Thymus (tissue), 11 donors: ENCODE measurements around the gene ERBB4. TPM values are rescaled to one million over a fixed set of nuclear protein-coding genes. Genes with fewer than 3 reads are reported as not detected.

Experiments
- DNase-seq, 9 donors: peaks; one replicate each; pipeline ENCODE4 v3.0.0-alpha.2; 2013; ENCODE audit warnings: low spot score in 9 of 9, low read depth in 6 of 9, missing footprints in 1 of 9
- H3K27ac ChIP-seq, 2 donors: one replicate each; pipeline ENCODE4 v1.5.1; 2013; ENCODE audit warnings: control low read depth in 1 of 2, low read depth in 1 of 2, low read length in 1 of 2, mild to moderate bottlenecking in 1 of 2, moderate library complexity in 1 of 2
- H3K27me3 ChIP-seq, 2 donors: one replicate each; pipeline ENCODE4 v1.5.1; 2013; ENCODE audit warnings: low read length in 1 of 2; ENCODE audit not compliant: control insufficient read depth in 2 of 2, insufficient read depth in 1 of 2
- H3K36me3 ChIP-seq, 2 donors: one replicate each; pipeline ENCODE4 v1.5.1; 2013; ENCODE audit warnings: low read length in 1 of 2, mild to moderate bottlenecking in 1 of 2, moderate library complexity in 1 of 2; ENCODE audit not compliant: control insufficient read depth in 2 of 2, insufficient read depth in 2 of 2
- H3K4me1 ChIP-seq, 2 donors: one replicate each; pipeline ENCODE4 v1.5.1; 2013; ENCODE audit warnings: low read length in 2 of 2; ENCODE audit not compliant: control insufficient read depth in 2 of 2, insufficient read depth in 2 of 2
- H3K4me3 ChIP-seq, 2 donors: one replicate each; pipeline ENCODE4 v1.5.1; 2013; ENCODE audit warnings: low read length in 2 of 2, control low read depth in 1 of 2, mild to moderate bottlenecking in 1 of 2
- H3K9me3 ChIP-seq, 2 donors: one replicate each; pipeline ENCODE4 v1.5.1; 2013; ENCODE audit warnings: low read length in 1 of 2, mild to moderate bottlenecking in 1 of 2; ENCODE audit not compliant: control insufficient read depth in 2 of 2, insufficient read depth in 1 of 2
- WGBS: extraction: QIAGEN DNeasy Blood & Tissue Kit; methylation state at CpG from one replicate; pipeline ENCODE4 v1.1.7; 2013; 5-methylcytosine and 5-hydroxymethylcytosine counted together
- polyA plus RNA-seq: library from polyadenylated mRNA; stranded (reverse); fragments of 200-250 nt; gene quantifications from one replicate; pipeline ENCODE4 v1.2.3, GENCODE V29; 2013
- total RNA-seq: library from RNA; stranded (reverse); fragments of 120-200 nt; gene quantifications from one replicate; pipeline ENCODE4 v1.2.4, GENCODE V29; 2013
- donor health status: healthy.

Gene ERBB4
- total and polyA plus RNA-seq, 2 donors = 0.16 to 0.19 TPM

- no peaks in the 10 kb centered on the region for H3K36me3 ChIP-seq
- H3K4me1 ChIP-seq = no peaks in the 10 kb centered on the region
- no peak overlapping the region for H3K4me3 ChIP-seq
- no peak overlapping the region for H3K27ac ChIP-seq
- WGBS = 77% methylated on average over 1 of the region's 1 CpG
- H3K27me3 ChIP-seq = no peaks in the 10 kb centered on the region
- H3K9me3 ChIP-seq = no peaks in the 10 kb centered on the region
- DNase-seq = no peak
Measured at GRCh38 chr2:211447548-211447947, 1091.1 kb downstream of the ERBB4 start.

GRCh38 chr2:211440107-211440506 is 1098.5 kb downstream of the ERBB4 start:
- no peaks in the 10 kb centered on the region for H3K36me3 ChIP-seq
- DNase-seq = no peak
- H3K9me3 ChIP-seq = no peaks in the 10 kb centered on the region
- no peak overlapping the region for H3K4me3 ChIP-seq
- H3K4me1 ChIP-seq = no peaks in the 10 kb centered on the region
- WGBS = 96% methylated on average over 2 of the region's 2 CpGs
- no peak overlapping the region for H3K27ac ChIP-seq
- no peaks in the 10 kb centered on the region for H3K27me3 ChIP-seq

GRCh38 chr2:211439011-211439410 is 1099.6 kb downstream of the ERBB4 start:
- H3K27me3 ChIP-seq = no peaks in the 10 kb centered on the region
- DNase-seq = no peak
- no peak overlapping the region for H3K27ac ChIP-seq
- H3K36me3 ChIP-seq = no peaks in the 10 kb centered on the region
- H3K4me3 ChIP-seq = no peak overlapping the region
- no peaks in the 10 kb centered on the region for H3K4me1 ChIP-seq
- 56% methylated on average over 2 of the region's 2 CpGs for WGBS
- H3K9me3 ChIP-seq = no peaks in the 10 kb centered on the region

- WGBS = 91% methylated on average over 5 of the region's 5 CpGs
- Histone ChIP-seq H3K4me3 (no peak overlapping the region), H3K27ac (no peak overlapping the region), H3K9me3 (no peaks in the 10 kb centered on the region), H3K27me3 (no peaks in the 10 kb centered on the region), H3K4me1 (no peaks in the 10 kb centered on the region), H3K36me3 (no peaks in the 10 kb centered on the region)
- DNase-seq = no peak
Measured at GRCh38 chr2:211437396-211437795, 1101.2 kb downstream of the ERBB4 start.

- Histone ChIP-seq H3K27ac (no peak overlapping the region), H3K9me3 (no peaks in the 10 kb centered on the region), H3K36me3 (no peaks in the 10 kb centered on the region), H3K4me1 (no peaks in the 10 kb centered on the region), H3K27me3 (no peaks in the 10 kb centered on the region), H3K4me3 (no peak overlapping the region)
- no peak for DNase-seq
- 66% methylated on average over 1 of the region's 1 CpG for WGBS
Measured at GRCh38 chr2:211436182-211436581, 1102.4 kb downstream of the ERBB4 start.

GRCh38 chr2:211435331-211435730 is 1103.3 kb downstream of the ERBB4 start:
- Histone ChIP-seq H3K36me3 (no peaks in the 10 kb centered on the region), H3K27ac (no peak overlapping the region), H3K27me3 (no peaks in the 10 kb centered on the region), H3K4me3 (no peak overlapping the region), H3K9me3 (no peaks in the 10 kb centered on the region), H3K4me1 (no peaks in the 10 kb centered on the region)
- 95% methylated on average over 9 of the region's 9 CpGs for WGBS
- no peak for DNase-seq

GRCh38 chr2:211434773-211435172 is 1103.8 kb downstream of the ERBB4 start:
- Histone ChIP-seq H3K27ac (no peak overlapping the region), H3K4me1 (no peaks in the 10 kb centered on the region), H3K9me3 (no peaks in the 10 kb centered on the region), H3K4me3 (no peak overlapping the region), H3K36me3 (no peaks in the 10 kb centered on the region), H3K27me3 (no peaks in the 10 kb centered on the region)
- no peak for DNase-seq
- 94% methylated on average over 3 of the region's 3 CpGs for whole genome bisulfite sequencing

GRCh38 chr2:211429256-211429920 is 1109.2 kb downstream of the ERBB4 start:
- no peak overlapping the region for H3K4me3 ChIP-seq

GRCh38 chr2:211426240-211426639 is 1112.4 kb downstream of the ERBB4 start:
- Histone ChIP-seq H3K4me1 (no peaks in the 10 kb centered on the region), H3K27ac (no peak overlapping the region), H3K4me3 (no peak overlapping the region), H3K36me3 (no peaks in the 10 kb centered on the region), H3K27me3 (no peaks in the 10 kb centered on the region), H3K9me3 (no peaks in the 10 kb centered on the region)
- 62% methylated on average over 2 of the region's 2 CpGs for WGBS
- no peak for DNase-seq

More at GRCh38 chr2:211429256-211429920, 1109.2 kb downstream of the ERBB4 start:
- H3K36me3 ChIP-seq = no peaks in the 10 kb centered on the region
- no peak for DNase-seq
- H3K9me3 ChIP-seq = no peaks in the 10 kb centered on the region
- WGBS = 87% methylated on average over 3 of the region's 3 CpGs
- H3K27me3 ChIP-seq = no peaks in the 10 kb centered on the region
- no peak overlapping the region for H3K27ac ChIP-seq
- no peaks in the 10 kb centered on the region for H3K4me1 ChIP-seq
